GDM1 (cell line): ENCODE results near the gene TREH.

Experiments
- DNase-seq: peaks from one replicate; lab custom pipeline; 2025; lab: John Stamatoyannopoulos, UW

TREH gene

DNA sequence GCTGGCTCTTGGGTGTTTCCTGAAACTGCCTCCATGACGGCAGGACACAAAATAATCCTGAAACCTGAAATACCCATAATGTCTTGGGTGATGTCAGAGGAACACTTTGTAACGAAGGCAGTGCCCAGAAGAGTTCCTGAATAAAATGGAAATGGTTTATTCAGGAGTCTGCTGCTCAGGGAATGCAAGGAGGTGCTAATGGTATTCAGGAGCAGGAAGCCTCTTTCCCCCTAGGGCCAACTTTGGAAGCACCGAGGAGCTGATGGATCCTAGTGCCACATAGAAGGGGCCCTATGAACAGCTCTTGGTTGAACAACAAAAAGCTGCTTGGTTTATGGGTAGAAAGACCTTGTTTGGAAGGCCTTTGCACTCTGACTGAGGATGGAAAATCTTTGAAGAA is 15.5 kb downstream of the TREH start:
- no peak for DNase-seq

DNA sequence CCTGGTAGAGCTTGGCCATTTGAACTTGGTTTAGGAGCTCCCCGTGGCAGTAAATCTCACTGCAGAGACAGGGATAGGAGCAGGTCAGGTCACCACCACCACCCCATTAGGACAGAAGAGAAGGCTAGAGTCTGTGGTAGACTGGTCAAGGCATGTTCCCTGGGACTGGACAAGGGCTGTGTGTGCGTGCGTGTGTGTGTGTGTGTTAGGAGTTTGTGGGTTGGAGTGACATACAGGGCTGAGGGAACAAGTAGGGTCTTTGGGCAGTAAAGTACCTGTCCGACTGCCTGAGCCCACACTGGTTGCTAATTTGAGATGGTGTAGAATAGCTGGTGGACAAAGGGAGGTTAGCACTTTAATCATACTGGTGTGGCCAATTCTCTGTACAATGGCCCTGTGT is 16.1 kb downstream of the TREH start:
- no peak for DNase-seq

DNA sequence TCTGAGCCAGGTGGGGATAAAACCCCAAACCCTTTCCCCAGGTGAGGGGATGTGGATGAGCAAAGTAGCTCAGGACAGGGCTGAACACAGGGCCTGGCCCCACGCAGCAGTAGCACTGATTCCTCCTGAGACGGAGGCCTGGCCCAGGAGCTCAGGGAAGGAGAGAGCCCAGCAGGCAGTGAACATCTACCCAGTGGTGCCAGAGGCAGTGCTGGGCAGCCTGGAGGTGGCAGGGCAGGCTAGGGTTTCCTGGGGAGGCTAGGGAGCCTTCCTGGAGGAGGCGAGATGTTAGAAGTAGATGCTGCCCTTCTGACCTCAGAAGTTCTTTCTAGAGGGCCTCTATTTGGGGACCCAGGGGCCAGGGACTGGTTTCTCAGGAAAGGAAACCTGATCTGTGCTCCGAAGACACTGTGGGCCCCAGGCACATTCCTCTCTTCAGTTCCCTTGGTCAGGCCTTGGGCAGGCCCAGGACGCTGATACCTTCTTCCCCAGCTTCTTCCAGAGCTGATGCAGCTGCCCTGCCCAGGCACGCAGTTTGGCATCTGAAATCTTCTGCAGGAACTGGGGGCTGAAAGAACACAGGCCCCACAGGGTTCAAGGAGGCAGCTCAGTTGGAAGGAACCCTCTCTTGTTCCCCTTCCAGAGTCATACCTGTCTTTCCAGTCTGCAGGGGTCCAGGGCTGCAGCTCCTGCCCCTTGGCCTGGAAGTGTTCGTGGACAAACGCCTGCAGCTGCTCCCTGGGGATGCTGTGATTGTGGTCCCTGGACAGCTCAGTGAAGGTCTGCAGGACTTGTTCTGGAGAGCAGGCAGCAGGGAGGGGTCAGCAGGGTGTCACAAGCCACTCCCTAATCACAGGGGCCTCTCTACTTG is 16.8 kb downstream of the TREH start:
- DNase-seq, result no peak

DNA sequence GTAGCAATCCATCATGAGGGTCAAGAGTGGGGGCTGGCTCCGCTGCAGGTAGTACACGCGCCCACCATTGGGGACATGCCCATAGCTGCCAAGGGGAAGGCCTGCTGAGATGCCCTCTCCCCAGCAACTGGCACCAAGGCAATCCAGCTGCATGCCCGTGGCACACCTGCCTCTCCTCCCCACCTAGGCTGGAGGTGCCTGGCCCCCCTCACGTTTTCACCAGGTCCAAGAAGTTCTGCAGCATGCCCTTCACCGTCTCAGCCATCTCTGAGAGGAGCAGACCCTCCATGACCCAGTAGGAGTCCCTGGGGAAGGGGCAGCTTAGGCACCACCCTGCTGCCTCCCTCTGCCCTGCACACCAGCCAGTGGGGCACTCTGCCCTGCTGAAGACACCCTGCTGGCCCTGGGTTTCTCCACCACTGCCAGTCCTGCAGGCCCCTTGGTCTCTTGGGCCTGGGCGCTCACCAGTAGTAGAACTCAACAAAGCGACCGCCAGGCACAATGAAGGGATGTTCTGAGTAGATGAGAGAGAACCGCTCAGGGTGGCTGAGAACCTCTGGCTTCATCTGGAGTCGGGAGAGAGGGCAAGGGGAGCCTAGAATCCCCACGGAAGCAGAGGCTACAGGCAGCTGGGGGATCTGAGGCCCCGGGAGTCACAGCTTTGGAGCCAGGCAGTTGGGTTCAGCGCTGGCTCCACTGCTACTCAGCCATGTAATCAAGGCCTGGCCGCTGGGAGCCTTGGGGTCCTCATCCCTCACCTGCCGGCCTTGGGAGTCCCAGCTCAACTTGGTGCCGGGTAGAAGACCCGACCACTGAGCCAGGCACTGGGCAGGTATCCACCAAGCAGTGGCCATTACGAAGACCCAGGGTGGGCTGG is 17.8 kb downstream of the TREH start:
- DNase-seq, result no peak

DNA sequence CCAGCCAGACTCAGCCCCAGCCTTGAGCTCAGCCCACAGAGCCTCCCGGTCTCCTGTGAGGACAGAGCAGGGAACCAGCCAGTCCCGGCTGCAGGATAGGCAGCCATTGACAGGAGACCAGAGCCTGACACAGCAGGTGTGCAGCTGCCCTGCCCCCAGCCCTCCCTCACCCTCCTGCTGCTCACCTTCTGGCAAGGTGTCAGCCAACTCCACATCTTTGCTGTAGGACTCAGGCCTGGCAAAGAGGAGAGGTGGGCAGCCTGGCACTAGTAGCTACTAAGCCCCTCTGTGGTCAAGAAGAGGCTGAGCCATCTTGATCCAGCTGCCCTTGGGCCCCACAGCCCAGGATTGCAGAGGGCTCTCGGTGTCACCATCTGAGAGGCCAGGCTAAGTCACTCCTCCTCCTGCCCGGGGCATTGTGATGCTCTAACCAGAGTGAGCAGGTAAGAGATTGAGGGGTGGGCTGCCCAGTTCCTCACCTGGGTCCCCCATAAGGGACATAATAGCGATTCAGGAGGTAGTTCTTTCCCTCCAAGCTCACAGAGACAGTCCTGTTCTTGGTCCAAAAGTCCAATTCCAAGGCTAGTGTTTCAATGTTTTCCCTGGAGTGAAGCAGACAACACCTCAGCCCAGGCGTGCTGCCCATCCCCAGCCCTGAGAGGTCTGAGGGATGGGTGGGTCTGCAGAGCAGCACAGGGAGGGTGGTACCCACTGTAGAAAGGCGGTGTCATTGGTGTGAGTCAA is 18.6 kb downstream of the TREH start:
- no peak for DNase-seq

DNA sequence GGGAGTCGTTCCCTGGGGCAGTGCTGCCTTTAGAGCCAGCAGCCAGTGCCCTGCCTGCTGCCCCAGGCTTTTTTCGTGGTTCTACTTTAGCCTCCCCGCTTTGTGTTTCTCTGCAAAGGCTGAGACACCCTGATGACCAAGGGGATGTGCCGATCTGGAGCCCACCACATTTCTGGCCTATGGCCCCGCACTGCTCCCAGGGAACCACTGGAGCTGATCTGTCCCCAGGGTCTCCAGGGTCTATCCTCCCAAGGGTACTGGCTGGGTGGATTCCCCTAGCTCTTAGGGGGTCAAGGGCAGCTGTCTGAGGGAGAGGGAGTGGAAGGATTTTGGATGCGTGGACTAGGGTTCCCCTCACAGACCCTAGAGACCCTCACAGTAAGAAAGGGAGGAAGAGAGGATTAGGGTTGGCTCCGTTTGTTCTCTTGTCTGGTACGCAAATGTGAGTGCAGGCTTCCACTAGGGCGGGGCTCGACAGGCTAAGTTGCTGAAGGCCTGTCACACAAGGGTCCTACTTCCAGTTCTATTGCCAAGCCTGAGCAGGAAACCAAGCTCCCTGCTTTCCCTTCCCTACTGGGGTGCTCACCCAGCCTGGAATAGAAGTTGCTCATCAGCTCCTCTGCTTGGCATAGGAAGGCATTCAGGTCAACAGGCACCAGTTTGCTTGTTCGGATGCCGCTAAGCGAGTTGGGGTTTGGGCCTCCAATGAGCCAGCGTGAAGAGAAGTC is 19.3 kb downstream of the TREH start:
- DNase-seq, result no peak

DNA sequence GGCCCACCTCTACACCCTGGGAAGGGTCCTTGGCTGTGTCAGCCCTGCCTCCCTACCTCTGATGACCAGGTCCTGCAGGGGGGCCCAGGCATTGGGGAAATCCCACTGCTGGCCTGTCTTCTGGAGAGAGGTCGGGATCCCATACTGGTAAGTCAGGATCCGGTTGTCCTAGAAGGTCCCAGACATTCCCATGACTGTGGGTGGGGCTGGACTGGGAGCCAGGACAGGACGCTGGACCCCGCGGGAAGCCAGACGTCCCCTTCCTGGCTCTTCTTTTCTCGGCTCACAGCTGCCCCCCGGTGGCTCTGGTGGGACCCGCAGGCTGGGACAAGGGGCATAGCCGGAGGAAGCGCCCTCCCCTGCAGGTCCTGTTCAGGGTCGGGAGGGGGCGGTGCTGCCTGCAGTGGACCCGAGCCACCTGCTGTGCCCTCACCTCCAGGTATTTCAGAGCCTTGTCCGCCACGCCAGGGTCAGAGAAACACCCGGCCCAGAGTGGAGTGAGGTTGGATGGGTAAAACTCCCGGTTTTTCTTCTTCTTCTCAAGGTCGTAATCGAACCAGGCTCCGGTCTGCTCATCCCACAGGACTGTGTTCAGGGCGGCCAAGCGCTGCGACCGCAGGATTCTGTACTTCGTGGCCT is 20.0 kb downstream of the TREH start:
- DNase-seq, result peak; percentile 77

DNA sequence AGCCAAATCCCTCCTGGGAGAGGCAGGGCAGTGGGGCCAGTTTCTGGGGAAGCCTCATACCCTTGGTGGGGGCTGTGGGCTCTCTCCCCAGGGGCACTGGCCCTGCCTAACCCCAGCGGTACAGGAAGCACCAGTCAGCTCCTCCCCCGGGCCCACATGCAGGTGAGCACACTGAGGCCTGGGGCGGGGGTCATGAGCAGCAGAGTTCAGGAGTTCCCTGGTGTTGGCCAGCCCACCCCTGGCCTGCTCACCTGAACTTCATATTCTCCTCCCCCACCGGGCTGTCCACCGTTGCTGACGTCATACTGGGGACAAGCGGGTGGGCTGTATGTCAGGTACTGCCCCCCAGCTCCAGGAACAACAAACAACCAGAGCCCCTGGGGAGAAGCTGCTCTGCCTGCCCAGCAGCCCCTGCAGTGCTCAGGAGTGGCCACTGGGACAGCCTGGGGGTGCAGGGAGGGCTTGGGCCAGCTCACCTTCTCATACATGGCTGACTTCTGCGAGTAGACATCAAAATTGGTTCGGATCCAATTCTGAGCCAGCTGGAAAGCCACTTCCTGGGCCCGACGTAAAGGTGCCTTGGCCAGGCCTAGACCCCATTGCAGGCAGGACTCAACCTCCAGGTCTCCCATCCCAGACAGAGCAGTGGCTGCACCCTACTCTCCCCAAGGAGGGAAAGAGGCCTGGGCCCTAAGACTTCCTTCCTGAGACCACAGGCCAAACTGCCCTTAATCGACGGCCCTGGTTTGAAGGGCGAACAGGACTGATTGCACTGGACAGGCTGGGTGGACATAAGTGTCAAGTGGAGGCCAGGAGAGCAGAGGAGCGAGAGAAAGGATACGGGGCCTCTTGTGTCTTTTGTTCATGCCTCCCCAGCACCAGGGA is 20.8 kb downstream of the TREH start:
- no peak for DNase-seq

DNA sequence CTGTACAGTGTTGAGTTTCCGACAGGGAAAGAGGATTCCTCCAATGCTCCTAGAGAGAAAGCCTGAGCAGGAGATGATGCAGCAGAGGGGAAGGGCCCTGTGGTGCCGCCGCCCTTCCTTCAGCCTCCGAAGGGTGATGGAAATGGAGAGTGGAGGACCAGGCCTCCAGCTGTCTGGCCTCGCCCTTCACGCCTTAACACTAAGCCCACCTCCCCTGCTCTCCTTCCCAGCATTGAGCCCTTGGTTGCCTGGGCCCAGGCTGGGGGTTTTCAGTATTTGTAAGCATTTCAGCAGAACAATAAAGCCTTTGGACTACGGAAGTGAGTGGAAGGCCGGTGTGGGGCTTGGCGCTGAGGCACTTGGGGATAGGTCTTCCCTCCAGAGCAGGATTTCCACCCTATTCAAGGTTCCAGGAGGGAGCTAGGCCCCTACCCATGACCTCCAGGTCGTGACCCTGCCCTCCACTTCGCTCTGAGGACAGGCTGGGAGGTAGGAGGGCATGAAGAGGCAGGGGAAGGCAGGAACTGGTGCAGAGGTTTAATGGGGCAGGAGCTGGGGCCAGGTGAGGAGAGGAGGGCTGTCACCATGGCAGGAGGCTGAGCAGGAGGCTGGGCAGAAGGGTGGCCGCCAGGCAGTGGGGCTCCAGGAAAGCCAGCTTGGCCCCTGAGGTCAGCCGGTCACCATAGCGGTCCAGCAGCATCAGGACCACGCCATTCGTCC is 21.6 kb downstream of the TREH start:
- no peak for DNase-seq

DNA sequence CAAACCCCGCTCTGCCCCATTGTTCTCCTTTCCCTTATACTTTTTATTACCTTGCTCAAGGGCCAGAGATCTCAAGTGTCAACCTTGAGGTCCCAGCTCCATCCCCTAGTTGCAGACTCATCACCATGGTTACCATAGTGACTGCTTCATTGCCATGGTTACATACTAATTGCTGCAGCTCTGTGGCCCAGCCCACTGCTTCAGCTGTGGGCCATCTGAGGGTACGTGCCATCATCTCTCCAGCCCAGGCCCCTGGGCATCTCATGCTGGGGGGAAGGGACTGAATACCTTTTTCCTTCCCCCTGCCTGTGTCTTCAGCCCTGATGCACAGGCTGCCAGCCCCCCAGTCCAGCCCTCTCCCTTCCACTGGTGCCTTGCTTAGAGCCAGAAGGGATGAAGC is 22.2 kb downstream of the TREH start:
- DNase-seq, result no peak

DNA sequence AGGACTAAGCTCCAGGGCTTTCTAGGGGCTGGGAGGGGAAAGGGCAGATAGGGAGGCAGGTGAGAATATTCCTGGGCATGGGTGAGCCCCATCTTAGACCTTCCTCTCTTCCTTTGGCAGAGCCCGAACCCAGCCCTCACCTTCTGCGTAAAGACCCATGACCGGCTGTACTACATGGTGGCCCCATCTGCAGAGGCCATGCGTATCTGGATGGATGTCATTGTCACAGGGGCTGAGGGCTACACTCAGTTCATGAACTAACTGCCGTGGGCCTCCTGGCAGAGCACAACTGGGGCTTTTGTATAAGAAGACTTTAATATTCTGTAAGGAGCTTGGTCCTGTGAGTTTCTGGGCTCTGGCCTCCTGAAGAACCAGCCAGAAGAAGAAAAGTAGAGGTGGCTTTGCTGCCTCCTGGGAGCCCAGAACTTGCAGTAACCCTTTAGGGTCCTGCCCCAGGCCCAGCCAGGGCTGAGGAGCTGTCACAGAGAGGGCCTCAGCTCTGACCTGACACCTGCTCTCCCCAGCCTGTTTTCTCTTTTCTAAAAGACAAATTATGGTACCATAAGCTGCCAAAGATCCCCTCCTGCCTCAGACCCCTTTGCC is 22.8 kb downstream of the TREH start:
- DNase-seq, result no peak

DNA sequence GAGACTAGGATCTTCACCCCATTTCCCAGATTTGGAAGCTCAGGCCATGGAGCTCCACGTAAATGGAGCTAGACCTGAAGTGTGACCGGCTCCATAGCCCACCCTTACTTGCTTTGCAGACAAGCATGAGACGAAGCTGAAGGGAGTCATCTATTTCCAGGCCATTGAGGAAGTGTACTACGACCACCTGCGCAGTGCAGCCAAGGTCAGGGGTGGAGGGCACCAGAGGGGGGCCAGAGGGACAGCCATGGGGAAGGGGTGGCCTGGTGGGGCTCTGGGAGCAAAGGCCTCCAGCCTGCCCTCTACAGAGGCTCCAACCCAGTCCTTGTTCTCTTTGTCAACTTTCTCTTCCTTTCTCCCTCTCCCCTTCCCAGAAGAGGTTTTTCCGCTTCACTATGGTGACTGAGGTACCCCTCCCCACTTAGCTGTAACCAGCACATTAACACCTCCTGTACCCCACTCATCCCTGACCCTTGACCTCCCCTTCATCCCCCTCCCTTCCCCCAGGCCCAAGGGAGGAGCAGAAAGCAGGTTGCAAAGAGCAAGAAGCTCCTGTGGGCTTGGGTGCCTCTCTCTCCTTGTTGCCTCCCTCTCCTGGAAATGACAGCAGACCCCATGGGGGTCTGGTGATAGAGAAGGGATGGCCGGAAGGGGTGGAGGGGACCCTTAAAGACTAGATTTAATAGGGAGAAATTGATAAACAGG is 23.8 kb downstream of the TREH start:
- no peak for DNase-seq

DNA sequence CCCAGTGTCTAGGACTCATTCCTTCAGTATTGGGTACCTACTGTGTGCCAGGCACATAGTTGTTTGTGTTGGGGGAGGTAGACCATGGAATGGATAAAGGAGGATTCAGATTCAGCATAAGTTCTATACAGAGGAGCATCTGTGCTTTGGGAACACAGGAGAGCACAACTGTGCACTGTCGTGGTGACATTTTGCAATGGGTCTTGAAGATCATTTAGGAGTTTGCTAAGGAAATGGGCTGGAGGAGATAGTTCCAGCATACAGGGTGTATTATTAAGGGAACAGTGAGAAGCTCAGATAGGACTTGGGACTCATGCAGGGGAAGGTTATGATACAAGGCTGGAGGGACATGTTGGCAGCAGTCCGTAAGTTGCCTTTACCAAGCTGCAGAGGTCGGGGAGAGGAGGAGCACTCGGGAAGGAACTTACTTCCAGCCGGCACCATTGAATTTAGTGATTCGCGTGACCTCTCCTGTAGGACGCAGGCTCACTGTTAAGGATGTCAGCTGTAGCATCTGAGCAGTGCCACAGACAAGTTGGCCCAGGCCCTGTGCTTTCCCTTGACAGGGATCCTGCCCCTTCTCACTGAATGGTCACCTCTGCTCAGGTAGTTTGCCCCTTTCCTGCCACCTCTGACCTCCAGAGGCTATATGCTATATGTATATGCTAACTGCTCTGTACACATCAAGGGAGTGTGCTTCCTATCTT is 25.6 kb downstream of the TREH start:
- DNase-seq, result no peak

DNA sequence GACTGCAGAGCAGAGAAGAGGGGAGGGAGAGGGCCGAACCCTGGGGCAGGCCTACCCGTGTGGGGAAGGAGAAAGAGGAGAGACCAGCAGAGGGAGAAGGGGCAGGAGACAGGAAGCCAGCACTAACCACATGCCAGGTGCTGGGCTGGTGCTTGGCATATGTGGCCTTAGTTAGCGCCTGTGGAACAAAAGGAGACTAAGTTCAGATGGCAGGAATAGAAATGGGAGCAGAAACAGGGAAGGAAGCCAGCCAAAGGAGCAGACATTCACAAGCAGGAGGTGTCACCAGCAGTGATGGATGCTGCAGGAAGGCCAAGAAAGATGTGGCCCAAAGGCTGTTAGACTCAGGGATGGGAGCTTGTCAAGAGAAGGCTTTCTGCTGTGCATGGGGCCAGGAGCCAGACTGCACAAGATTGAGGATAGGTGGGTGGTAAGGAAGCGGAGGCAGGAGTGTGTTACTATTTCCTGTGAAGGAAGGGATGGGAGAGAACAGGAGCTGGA is 26.7 kb downstream of the TREH start:
- peak; percentile 66 for DNase-seq

DNA sequence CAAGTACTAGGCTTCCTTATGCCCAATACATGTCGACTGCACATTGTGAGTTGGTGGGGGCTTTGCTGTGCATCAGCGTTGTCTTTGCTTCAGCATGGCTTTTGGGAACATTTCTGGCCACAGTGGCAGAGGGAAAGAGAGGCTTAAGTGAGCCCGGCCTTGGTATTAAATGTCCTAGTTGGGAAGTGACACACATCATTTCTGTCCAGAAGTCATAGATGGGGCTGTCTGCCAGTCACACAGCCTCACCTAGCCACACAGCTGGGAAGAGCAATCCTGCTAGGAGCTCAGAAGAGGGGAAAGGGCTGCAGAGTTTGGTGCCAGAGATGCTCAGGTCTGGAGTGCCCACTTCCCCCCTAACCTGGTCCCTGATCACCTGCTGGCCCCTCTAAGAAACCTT is 27.6 kb downstream of the TREH start:
- DNase-seq, result no peak

DNA sequence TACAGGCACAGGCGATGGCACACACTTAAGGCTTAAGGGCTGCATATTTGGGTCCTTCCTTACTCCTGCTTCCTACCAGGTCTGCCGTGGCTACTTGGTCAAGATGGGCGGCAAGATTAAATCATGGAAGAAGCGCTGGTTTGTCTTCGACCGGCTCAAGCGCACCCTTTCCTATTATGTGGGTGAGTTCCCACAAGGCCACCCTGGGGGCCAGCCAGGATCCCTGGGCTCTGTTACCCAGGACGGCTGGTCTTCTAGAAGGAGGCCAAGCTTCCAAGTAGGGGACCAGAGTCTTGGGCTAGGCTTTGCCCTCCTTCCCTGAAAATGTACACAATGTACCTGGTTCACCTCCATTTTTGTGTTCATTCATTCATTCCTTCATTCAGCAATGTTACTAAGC is 29.1 kb downstream of the TREH start:
- DNase-seq, result no peak

DNA sequence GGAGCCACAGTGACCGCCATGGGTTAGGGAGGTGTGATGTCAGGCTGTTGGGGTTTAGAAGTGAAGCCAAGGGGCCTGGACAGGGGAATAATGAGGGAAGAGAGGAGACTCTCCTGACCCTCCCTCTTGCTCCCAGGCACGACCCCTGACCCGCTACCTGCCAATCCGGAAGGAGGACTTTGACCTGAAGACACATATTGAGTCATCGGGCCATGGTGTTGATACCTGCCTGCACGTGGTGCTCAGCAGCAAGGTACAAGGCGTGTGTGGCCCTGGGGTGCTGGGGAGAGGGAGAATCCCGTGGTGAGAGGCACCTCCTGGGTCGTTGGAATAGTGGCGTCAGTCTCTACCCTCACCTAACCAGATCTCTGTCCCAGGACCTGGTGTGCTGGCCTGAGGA is 29.5 kb downstream of the TREH start:
- no peak for DNase-seq

DNA sequence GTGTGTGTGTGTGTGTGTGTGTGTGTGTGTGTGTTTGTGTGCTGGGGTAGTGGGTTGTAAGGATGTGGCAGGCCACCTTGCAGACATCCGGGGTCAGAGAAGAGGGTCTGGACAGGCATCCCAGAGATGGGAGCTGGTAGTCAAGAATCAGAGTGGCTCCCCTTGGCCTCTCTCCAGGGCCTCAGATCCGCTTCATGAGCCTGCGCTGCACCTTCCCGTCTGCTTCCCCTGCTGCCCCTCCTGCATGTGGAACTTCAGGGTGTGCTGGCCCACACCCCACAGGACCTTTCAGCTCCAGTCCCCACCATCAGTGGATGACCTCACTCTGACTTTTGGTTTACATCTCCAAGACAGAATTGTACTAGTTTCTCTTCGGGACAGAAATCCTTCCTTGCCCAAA is 31.2 kb downstream of the TREH start:
- no peak for DNase-seq
